ENCODE data around the gene PGAP6.
"Not testable (repeated sequence)": the region's sequence is repeated elsewhere in the genome, so short reads cannot be mapped to it uniquely, and the experiment has no call there.

The PGAP6 gene

GRCh38 chr16:378113-378820 lies 3.5 kb downstream of the PGAP6 start:
- not testable (repeated sequence) for DNase-seq

GRCh38 chr16:377419-377951 lies 4.3 kb downstream of the PGAP6 start:
- no peak for DNase-seq

- DNase-seq: no peak
These were observed 4.9 kb downstream of the PGAP6 start for GRCh38 chr16:376817-377418.

DNA sequence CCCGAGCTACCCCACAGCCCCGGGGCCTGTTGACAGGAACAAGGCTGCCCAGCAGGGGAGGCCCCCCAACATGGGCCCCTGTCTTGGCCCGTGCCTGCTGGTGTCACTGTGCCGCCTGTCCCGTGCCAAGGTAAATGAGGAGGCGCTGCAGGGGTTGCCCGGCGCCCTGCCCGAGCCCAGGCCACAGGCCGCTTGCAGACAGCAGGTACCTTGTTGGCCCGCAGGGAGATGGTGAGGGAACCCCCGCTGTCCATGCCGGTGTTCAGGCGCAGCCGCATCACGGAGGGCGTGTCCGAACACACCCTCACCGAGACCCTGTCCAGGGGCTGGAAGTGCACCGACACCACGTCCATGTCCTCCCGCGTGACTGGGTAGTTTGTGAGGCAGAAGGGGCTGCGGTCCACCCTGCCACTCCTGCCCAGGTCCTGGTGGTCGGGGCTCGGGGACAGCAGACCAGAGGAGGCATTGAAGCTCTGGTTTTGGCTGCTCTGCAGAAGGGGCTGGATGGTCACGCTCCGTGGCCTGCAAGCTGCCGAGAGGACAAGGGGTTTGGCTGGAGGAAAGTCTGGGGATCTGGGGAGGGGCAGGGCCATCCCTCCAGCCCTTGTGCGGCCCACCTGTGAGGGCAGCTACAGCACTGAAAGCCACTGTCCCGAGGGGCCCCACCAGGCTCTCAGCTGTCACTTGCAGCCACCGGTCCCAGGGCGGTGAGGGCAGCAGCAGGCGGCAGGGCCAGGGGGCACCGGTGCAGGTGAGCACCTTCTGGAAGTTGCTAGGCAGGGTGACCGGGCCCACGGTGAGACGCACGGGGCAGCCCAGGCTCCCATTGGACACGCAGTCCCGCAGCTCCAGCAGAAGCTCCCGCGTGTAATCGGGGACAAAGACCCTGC lies 5.6 kb downstream of the PGAP6 start:
- no peak for DNase-seq

DNA sequence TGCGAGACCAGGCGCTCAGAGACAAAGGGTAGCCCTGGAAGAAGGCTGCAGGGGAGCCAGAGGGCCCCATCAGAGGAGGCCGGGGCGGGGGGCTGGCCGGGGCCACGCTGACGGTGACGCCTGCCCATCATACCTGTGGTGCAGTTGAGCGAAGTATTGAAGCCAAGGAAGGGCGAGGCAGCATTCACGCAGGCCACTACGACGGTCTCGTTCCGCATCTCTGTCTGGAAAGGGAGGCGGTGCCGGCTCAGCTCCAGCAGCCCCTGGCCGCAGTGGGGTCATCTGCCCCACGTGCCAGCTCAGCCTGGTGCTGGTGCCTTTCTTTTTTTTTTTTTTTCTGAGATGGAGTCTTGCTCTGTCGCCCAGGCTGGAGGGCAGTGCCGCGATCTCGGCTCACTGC lies 6.6 kb downstream of the PGAP6 start:
- DNase-seq: no peak

DNA sequence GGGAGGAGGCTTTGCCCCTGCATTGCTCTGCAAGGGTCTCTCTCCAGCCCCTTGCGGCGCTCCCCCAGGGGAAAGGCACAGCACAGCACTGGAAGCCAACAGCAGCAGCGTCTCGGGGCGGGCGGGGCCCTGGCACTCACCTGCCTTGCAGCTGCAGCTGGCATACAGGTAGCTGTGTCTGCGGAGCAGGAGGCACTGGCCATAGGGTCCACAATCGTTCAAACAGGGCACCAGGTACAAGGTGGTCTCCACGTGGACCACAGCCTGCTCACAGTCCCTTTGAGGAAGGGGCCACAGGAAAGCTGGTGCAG lies 7.2 kb downstream of the PGAP6 start:
- DNase-seq: no peak

- no peak for DNase-seq
These were observed 7.7 kb downstream of the PGAP6 start for GRCh38 chr16:373848-374615.

GRCh38 chr16:373020-373598 lies 8.7 kb downstream of the PGAP6 start:
- DNase-seq: no peak

- no peak for DNase-seq
These were observed 9.3 kb downstream of the PGAP6 start for GRCh38 chr16:372302-372983.

DNA sequence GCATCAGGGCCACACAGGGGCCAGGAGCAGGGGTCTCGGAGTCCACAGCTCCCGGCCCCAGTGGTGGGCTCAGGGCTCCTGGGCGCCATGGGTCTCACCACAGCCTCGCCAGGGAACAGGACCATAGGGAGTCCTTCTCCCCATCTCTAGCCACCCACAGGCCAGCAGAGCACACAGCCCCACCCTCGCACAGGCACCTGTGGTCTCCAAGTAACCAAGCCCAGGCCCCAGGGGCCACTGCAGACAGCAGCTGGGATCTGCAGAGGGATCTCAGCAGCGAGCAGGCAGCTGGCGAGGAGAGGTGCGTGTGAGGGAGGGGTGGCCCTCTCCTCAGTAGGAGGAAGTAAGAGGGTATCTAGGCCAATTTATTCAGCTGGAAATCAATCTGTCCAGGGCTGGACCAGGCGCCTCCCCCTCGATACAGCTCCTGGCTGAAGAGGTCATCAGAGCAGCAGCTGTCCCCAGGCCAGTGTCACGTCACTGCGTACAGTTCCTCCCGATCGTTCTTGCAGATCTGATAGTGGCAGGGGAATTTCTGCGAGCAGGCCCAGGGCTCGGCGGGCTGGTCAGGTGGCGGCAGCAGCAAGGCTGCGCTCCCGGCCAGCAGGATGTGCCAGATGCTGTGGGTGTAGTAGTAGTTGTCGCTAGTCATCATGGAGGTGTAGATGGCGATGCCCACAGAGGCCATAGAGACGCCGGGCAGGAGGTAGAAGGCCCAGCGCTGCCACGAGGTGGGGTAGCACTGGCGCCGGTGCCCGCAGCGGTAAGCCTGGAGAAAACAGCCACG lies 10.1 kb downstream of the PGAP6 start:
- no peak for DNase-seq

GRCh38 chr16:370979-371514 lies 10.7 kb downstream of the PGAP6 start:
- no peak for DNase-seq

DNA sequence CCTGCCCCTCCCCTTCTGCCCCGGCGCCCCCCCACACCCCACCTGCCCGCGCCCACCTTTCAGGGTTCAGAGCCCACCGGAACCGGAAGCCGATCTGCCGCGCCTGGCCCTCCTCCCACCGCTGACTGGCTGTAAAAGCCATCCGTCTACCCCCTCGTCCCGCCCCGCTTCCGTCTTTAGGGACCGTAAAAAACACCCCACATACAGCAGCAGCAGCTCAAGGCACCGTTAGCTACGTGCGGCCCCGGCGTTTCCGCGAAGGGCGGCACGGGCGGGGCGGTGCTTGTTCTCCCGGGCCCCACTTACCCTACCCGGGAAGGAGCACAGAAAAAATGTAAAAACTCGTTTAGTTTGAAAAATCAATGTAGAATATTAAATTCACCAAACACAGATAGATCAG lies 11.3 kb downstream of the PGAP6 start, which contains the start of gene MRPL28:
MRPL28 (minus strand) TSS at position 96 of the 400 bp plus-strand sequence. CDS start 320 bp downstream, outside the sequence.
- peak; percentile 93 for DNase-seq

- DNase-seq: no peak
These were observed 11.8 kb downstream of the PGAP6 start for GRCh38 chr16:369866-370436.

DNA sequence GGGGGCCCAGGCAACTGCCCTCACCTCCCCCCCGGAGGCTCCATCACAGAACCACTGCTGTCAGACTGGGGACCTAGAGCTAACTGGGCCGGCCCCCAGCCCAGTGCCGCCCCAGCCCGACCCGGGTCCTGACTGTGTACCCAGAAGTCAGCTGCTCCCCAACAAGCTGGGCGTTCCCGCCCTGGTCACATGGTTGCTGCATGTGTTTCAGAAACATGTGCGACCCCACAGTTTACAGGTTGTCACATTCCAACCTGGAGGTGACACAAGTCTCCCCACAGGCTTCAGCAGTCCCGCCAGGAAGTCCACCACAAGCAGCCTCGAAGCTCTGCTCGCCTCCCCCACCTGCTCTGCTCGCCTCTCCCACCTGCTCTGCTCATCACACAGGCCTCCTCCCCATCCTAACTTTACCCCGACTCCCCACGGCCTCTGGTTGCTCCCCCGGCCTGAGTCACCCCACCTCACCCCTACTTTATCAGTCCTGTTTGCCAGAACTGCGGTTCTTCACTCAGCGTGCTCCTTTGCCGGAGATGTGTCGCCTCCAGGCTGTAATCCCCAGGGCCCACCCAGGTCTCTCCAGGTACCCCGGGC lies 12.4 kb downstream of the PGAP6 start:
- DNase-seq: no peak

GRCh38 chr16:368388-369158 lies 13.2 kb downstream of the PGAP6 start:
- no peak for DNase-seq

- DNase-seq: no peak
These were observed 14.4 kb downstream of the PGAP6 start for GRCh38 chr16:367333-367903.

DNA sequence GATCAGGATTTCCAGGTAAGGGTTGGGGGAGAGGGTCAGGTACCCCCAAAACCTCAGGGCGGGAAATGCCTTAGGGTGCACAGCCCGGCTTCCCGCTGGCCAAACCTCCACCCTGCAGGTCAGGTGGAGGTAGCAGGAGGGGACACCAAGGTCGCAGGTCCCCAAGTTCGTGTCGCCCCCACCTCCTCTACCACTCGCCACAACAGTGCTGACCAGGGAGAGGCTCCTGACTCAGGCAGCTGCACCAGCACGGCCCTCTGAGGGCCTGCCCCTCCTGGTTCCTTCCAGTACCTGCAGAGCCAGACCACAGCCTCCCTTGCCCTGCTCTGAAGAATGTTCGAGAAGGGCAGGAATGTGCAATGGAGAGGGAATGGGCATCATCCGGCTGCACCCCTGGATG lies 15.3 kb downstream of the PGAP6 start:
- DNase-seq: no peak

- DNase-seq: no peak
These were observed 16.9 kb downstream of the PGAP6 start for GRCh38 chr16:364595-365491.
